BJ (cell line): ENCODE measurements around the gene CD9. TPM values are rescaled to one million over a fixed set of nuclear protein-coding genes. Genes with fewer than 3 reads are reported as not detected.

Source experiments
- CTCF ChIA-PET: fragments of 350-600 bp; formaldehyde crosslinking; extraction: SDS; loops from one replicate; lab custom pipeline; 2021; ENCODE audit warnings: antibody characterized with exemption, inconsistent platforms; lab: Yijun Ruan, JAX
- POLR2A ChIA-PET: fragments of 300-600 bp; sonication (Branson Sonifier 250); formaldehyde crosslinking; extraction: SDS; loops from one replicate; lab custom pipeline; 2021; ENCODE audit warnings: antibody characterized with exemption; lab: Charles Lee
- DNase-seq: peaks from one replicate; pipeline ENCODE4 v3.0.0-alpha.2; 2011; ENCODE audit warnings: low read depth
- H3K27me3 ChIP-seq: 2 replicates; pipeline ENCODE4 v1.6.0; 2011; ENCODE audit warnings: low read length; ENCODE audit not compliant: control insufficient read depth, insufficient read depth
- H3K36me3 ChIP-seq: 2 replicates; pipeline ENCODE4 v1.5.1; 2011; ENCODE audit warnings: low read length; ENCODE audit not compliant: control insufficient read depth, insufficient read depth
- H3K4me3 ChIP-seq: 2 replicates; pipeline ENCODE4 v1.5.1; 2011; ENCODE audit warnings: low read depth, mild to moderate bottlenecking, control low read depth, low read length
- CTCF ChIP-seq: IDR thresholded peaks from 2 replicates; pipeline ENCODE4 v1.5.1; 2011; ENCODE audit warnings: low read depth, mild to moderate bottlenecking, control low read depth, inconsistent platforms, low read length, moderate library complexity; ENCODE audit not compliant: insufficient read depth
- polyA plus RNA-seq: library from polyadenylated mRNA; depleted of rRNA; stranded (reverse); fragments of >200 nt; gene quantifications from 2 replicates; pipeline ENCODE4 v1.2.3, GENCODE V29; 2011

CD9 gene
- polyA plus RNA-seq, 1 experiment, result 86.0 TPM

GRCh38 chr12:6266971-6267721, 66.9 kb downstream of the CD9 start:
- Histone ChIP-seq H3K27me3 (peaks cover 5% of the 10 kb centered on the region; the same call in 1 of the 2 replicates), H3K4me3 (no peak overlapping the region), H3K36me3 (no peaks in the 10 kb centered on the region)
- POLR2A ChIA-PET, result no interaction called here
- TF ChIP-seq CTCF, result no peak
- peak; percentile 55 for DNase-seq
- CTCF ChIA-PET, result interaction anchor here (1.0 to 4.7 kb wide), 4 partner anchors 12 to 72 kb away, joined by 3 to 22 read pairs (median 4); no protein-coding TSS in a partner anchor

GRCh38 chr12:6268484-6269157, 68.4 kb downstream of the CD9 start:
- DNase-seq, result no peak
- CTCF ChIA-PET, result interaction anchor here (0.7 to 4.7 kb wide), 2 partner anchors 11 to 73 kb away, joined by 8 to 22 read pairs; no protein-coding TSS in a partner anchor
- no peaks in the 10 kb centered on the region for H3K27me3 ChIP-seq
- H3K36me3 ChIP-seq, result no peaks in the 10 kb centered on the region
- no peak for TF ChIP-seq CTCF
- POLR2A ChIA-PET, result no interaction called here
- no peak overlapping the region for H3K4me3 ChIP-seq

GRCh38 chr12:6269986-6270385, 69.8 kb downstream of the CD9 start:
- ChIA-PET POLR2A (no interaction called here), CTCF (interaction anchor here (4.7 kb wide), 1 partner anchor 9 kb away, joined by 22 read pairs; no protein-coding TSS in a partner anchor)
- Histone ChIP-seq H3K36me3 (no peaks in the 10 kb centered on the region), H3K4me3 (no peak overlapping the region), H3K27me3 (no peaks in the 10 kb centered on the region)
- DNase-seq, result no peak
- TF ChIP-seq CTCF, result no peak

GRCh38 chr12:6271281-6271680, 71.1 kb downstream of the CD9 start:
- no peaks in the 10 kb centered on the region for H3K36me3 ChIP-seq
- CTCF ChIA-PET, result interaction anchor here (0.9 kb wide), 1 partner anchor 76 kb away, joined by 3 read pairs; no protein-coding TSS in a partner anchor
- no peaks in the 10 kb centered on the region for H3K27me3 ChIP-seq
- TF ChIP-seq CTCF, result no peak
- H3K4me3 ChIP-seq, result no peak overlapping the region
- no peak for DNase-seq
- POLR2A ChIA-PET, result interaction anchor here (0.6 kb wide), 1 partner anchor 56 kb away, joined by 4 read pairs; no protein-coding TSS in a partner anchor
